Nephron progenitor cell (in vitro differentiated cells): ENCODE data around the gene ARHGAP26.
A peak's percentile ranks its signal among the peaks of the same experiment; 100 is the strongest.

Source experiments
- DNase-seq: peaks from one replicate; pipeline ENCODE4 v3.0.0; 2021
- H3K27ac Mint-ChIP-seq: 2 replicates; pipeline ENCODE4 v1.8.0; 2021; ENCODE audit warnings: mild to moderate bottlenecking, moderate library complexity, mixed read lengths
- H3K27me3 Mint-ChIP-seq: 2 replicates; pipeline ENCODE4 v1.8.0; 2021; ENCODE audit warnings: mild to moderate bottlenecking, low read depth, mixed read lengths; ENCODE audit not compliant: poor library complexity
- H3K36me3 Mint-ChIP-seq: 2 replicates; pipeline ENCODE4 v1.8.0; 2021; ENCODE audit warnings: low read depth, mixed read lengths
- H3K4me1 Mint-ChIP-seq: 2 replicates; pipeline ENCODE4 v1.8.0; 2021; ENCODE audit warnings: mixed read lengths
- H3K4me3 Mint-ChIP-seq: 2 replicates; pipeline ENCODE4 v1.8.0; 2021; ENCODE audit warnings: mild to moderate bottlenecking, moderate library complexity, mixed read lengths
- H3K9me3 Mint-ChIP-seq: 2 replicates; pipeline ENCODE4 v1.8.0; 2021; ENCODE audit warnings: mild to moderate bottlenecking, moderate library complexity, mixed read lengths
- CTCF ChIP-seq: fragments of 200-600 bp; sonication (generic); IDR thresholded peaks from 2 replicates; pipeline ENCODE4 v1.5.0; 2021; ENCODE audit warnings: antibody characterized with exemption

The ARHGAP26 gene

GRCh38 chr5:143004361-143005145 is 234.4 kb downstream of the ARHGAP26 start:
- TF ChIP-seq CTCF = no peak
- H3K36me3 Mint-ChIP-seq = no peaks in the 10 kb centered on the region
- H3K27me3 Mint-ChIP-seq = no peaks in the 10 kb centered on the region
- peaks cover 63% of the 10 kb centered on the region for H3K4me1 Mint-ChIP-seq
- DNase-seq = peak; percentile 32
- no peak overlapping the region for H3K4me3 Mint-ChIP-seq
- H3K9me3 Mint-ChIP-seq = no peaks in the 10 kb centered on the region
- H3K27ac Mint-ChIP-seq = no peak overlapping the region

- H3K9me3 Mint-ChIP-seq = no peaks in the 10 kb centered on the region
- H3K36me3 Mint-ChIP-seq = no peaks in the 10 kb centered on the region
- no peak overlapping the region for H3K4me3 Mint-ChIP-seq
- DNase-seq = no peak
- H3K27ac Mint-ChIP-seq = no peak overlapping the region
- no peaks in the 10 kb centered on the region for H3K27me3 Mint-ChIP-seq
- no peak for TF ChIP-seq CTCF
- peaks cover 83% of the 10 kb centered on the region for H3K4me1 Mint-ChIP-seq
Observed at GRCh38 chr5:143006501-143006900, 236.3 kb downstream of the ARHGAP26 start.

GRCh38 chr5:143008032-143008431 is 237.9 kb downstream of the ARHGAP26 start:
- Mint-ChIP-seq H3K4me1 (peaks cover 79% of the 10 kb centered on the region), H3K27ac (peak overlapping the region; percentile 17), H3K27me3 (no peaks in the 10 kb centered on the region), H3K9me3 (no peaks in the 10 kb centered on the region), H3K36me3 (no peaks in the 10 kb centered on the region), H3K4me3 (no peak overlapping the region)
- no peak for TF ChIP-seq CTCF
- no peak for DNase-seq

GRCh38 chr5:143008809-143009521 is 238.8 kb downstream of the ARHGAP26 start:
- Mint-ChIP-seq H3K4me1 (peaks cover 70% of the 10 kb centered on the region), H3K36me3 (no peaks in the 10 kb centered on the region), H3K4me3 (no peak overlapping the region), H3K27me3 (no peaks in the 10 kb centered on the region), H3K27ac (no peak overlapping the region), H3K9me3 (no peaks in the 10 kb centered on the region)
- no peak for DNase-seq
- no peak for TF ChIP-seq CTCF

GRCh38 chr5:143010351-143010750 is 240.2 kb downstream of the ARHGAP26 start:
- H3K27ac Mint-ChIP-seq = no peak overlapping the region
- H3K36me3 Mint-ChIP-seq = no peaks in the 10 kb centered on the region
- no peak for TF ChIP-seq CTCF
- H3K9me3 Mint-ChIP-seq = no peaks in the 10 kb centered on the region
- H3K4me3 Mint-ChIP-seq = no peak overlapping the region
- no peaks in the 10 kb centered on the region for H3K27me3 Mint-ChIP-seq
- H3K4me1 Mint-ChIP-seq = peaks cover 57% of the 10 kb centered on the region
- DNase-seq = no peak
